Ishikawa (cell line): Measurements from ENCODE around the gene ATG12.

ENCODE experiments used
- EGR1 ChIP-seq: IDR thresholded peaks from 2 replicates; pipeline ENCODE4 v1.6.1; 2012
- EP300 ChIP-seq: IDR thresholded peaks from 2 replicates; pipeline ENCODE4 v1.6.1; 2012; ENCODE audit warnings: borderline replicate concordance
- FOXM1 ChIP-seq: IDR thresholded peaks from 2 replicates; pipeline ENCODE4 v1.6.1; 2012; ENCODE audit warnings: low read depth, borderline replicate concordance
- MAX ChIP-seq: IDR thresholded peaks from 2 replicates; pipeline ENCODE4 v1.6.1; 2012
- RAD21 ChIP-seq: IDR thresholded peaks from 2 replicates; pipeline ENCODE4 v1.6.1; 2012; ENCODE audit warnings: low read depth
- REST ChIP-seq: IDR thresholded peaks from 2 replicates; pipeline ENCODE4 v1.6.1; 2012; ENCODE audit warnings: low read depth, mild to moderate bottlenecking
- TAF1 ChIP-seq: IDR thresholded peaks from 2 replicates; pipeline ENCODE4 v1.6.1; 2012; ENCODE audit warnings: low read depth, mild to moderate bottlenecking
- TEAD4 ChIP-seq: IDR thresholded peaks from 2 replicates; pipeline ENCODE4 v1.6.1; 2012
- USF1 ChIP-seq: IDR thresholded peaks from 2 replicates; pipeline ENCODE4 v1.6.1; 2012
- YY1 ChIP-seq: IDR thresholded peaks from 2 replicates; pipeline ENCODE4 v1.6.1; 2012; ENCODE audit warnings: low read depth

- TF ChIP-seq EP300, result no peak
- no peak for TF ChIP-seq MAX
- no peak for TF ChIP-seq REST
- no peak for TF ChIP-seq TAF1
- TF ChIP-seq EGR1, result no peak
- no peak for TF ChIP-seq TEAD4
- TF ChIP-seq USF1, result no peak
- no peak for TF ChIP-seq YY1
- no peak for TF ChIP-seq FOXM1
- TF ChIP-seq RAD21, result no peak
These were observed 39.4 kb downstream of the ATG12 start for GRCh38 chr5:115801984-115802383.
